WI38 (cell line): ENCODE measurements around the gene PIM3.

Source experiments
- H3K4me3 ChIP-seq: 2 replicates; pipeline ENCODE4 v1.5.1; 2011; ENCODE audit warnings: low read depth, mild to moderate bottlenecking, control low read depth, low read length
- CTCF ChIP-seq: IDR thresholded peaks from 2 replicates; pipeline ENCODE4 v1.5.1; 2012; ENCODE audit warnings: low read depth, mild to moderate bottlenecking, control low read depth, low read length

PIM3 gene

GRCh38 chr22:49951000-49951677, 9.4 kb upstream of the PIM3 start:
- no peak for TF ChIP-seq CTCF
- H3K4me3 ChIP-seq, result no peak overlapping the region

GRCh38 chr22:49951678-49951985, 8.9 kb upstream of the PIM3 start:
- TF ChIP-seq CTCF, result no peak
- H3K4me3 ChIP-seq, result no peak overlapping the region

GRCh38 chr22:49951986-49952896, 8.3 kb upstream of the PIM3 start:
- TF ChIP-seq CTCF, result no peak
- H3K4me3 ChIP-seq, result no peak overlapping the region

- TF ChIP-seq CTCF, result no peak
- no peak overlapping the region for H3K4me3 ChIP-seq
Observed at GRCh38 chr22:49953027-49953679, 7.4 kb upstream of the PIM3 start.

- no peak overlapping the region for H3K4me3 ChIP-seq
- no peak for TF ChIP-seq CTCF
Observed at GRCh38 chr22:49953680-49954344, 6.8 kb upstream of the PIM3 start.

GRCh38 chr22:49954354-49954753, 6.2 kb upstream of the PIM3 start:
- TF ChIP-seq CTCF, result no peak
- H3K4me3 ChIP-seq, result no peak overlapping the region
